IgD-negative memory B cell (primary cell): ENCODE results near the gene PITRM1. TPM values are rescaled to one million over a fixed set of nuclear protein-coding genes. Genes with fewer than 3 reads are reported as not detected.
"Not testable (repeated sequence)": the region's sequence is repeated elsewhere in the genome, so short reads cannot be mapped to it uniquely, and the experiment has no call there.

Source experiments
- H3K27ac Mint-ChIP-seq, 3 donors: one replicate each; pipeline ENCODE4 v1.8.0; 2020 to 2022; ENCODE audit warnings: mild to moderate bottlenecking in 3 of 3, mixed read lengths in 3 of 3, moderate library complexity in 1 of 3
- H3K27me3 Mint-ChIP-seq: one replicate; pipeline ENCODE4 v1.8.0; 2021; ENCODE audit warnings: mixed read lengths
- H3K36me3 Mint-ChIP-seq: one replicate; pipeline ENCODE4 v1.8.0; 2020; ENCODE audit warnings: mild to moderate bottlenecking, mixed read lengths
- H3K4me1 Mint-ChIP-seq, 3 donors: one replicate each; pipeline ENCODE4 v1.8.0; 2020 to 2022; ENCODE audit warnings: mixed read lengths in 3 of 3, mild to moderate bottlenecking in 1 of 3
- H3K4me3 Mint-ChIP-seq, 4 donors: one replicate each; pipeline ENCODE4 v1.8.0; 2020 to 2022; ENCODE audit warnings: mild to moderate bottlenecking in 4 of 4, mixed read lengths in 4 of 4, moderate library complexity in 3 of 4
- H3K9me3 Mint-ChIP-seq, 3 donors: one replicate each; pipeline ENCODE4 v1.8.0; 2020 to 2021; ENCODE audit warnings: mixed read lengths in 3 of 3, mild to moderate bottlenecking in 1 of 3
- polyA plus RNA-seq: library from polyadenylated mRNA; unstranded; fragments of 300-500 nt; fragmentation: Illumina TruSeq; gene quantifications from one replicate; pipeline ENCODE4 v1.2.3, GENCODE V29; 2021

Gene PITRM1
- polyA plus RNA-seq, 1 donor from 2014 or later, result 37.2 TPM

GRCh38 chr10:3117486-3117885 is 55.1 kb downstream of the PITRM1 start:
- Mint-ChIP-seq H3K4me3 (no peak overlapping the region), H3K9me3 (no peaks in the 10 kb centered on the region), H3K36me3 (peaks cover 20% of the 10 kb centered on the region)

DNA sequence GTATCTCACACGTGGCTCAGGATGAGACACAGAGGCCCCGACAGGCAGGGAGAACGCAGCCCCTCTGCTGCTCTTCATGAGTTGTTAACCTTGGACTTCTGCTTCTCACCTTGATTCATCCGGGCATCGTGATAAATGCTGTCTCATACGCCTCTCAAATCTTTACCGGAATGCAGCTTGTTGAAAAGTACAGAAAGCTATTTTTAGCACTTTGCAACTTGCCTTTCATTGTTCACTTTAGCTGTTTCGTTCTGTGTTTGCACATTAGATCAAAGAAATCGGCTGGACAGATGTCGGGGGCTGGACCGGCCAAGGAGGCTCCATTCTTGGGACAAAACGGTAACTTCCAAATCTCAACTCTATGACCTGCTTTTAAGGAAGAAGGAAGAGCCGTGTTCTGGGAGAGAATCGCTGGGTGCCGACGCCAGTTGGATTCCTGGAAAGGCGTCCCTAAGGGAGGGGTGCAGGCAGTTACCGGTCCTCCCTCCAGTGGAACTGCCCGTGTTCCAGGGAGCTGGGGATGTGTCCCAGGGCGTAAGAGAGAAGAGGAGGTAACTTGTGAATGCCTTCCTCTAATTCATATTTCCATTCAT is 56.0 kb downstream of the PITRM1 start:
- H3K9me3 Mint-ChIP-seq, result no peaks in the 10 kb centered on the region
- no peaks in the 10 kb centered on the region for H3K27me3 Mint-ChIP-seq
- H3K4me3 Mint-ChIP-seq, result no peak overlapping the region
- peaks cover 19% of the 10 kb centered on the region for H3K36me3 Mint-ChIP-seq
- H3K4me1 Mint-ChIP-seq, result peaks cover 0 to 1% (median 0%) of the 10 kb centered on the region in 3 donors
- H3K27ac Mint-ChIP-seq, result no peak overlapping the region

More at GRCh38 chr10:3117486-3117885, 55.1 kb downstream of the PITRM1 start:
- no peaks in the 10 kb centered on the region for H3K4me1 Mint-ChIP-seq
- H3K27ac Mint-ChIP-seq, result no peak overlapping the region
- H3K27me3 Mint-ChIP-seq, result no peaks in the 10 kb centered on the region

GRCh38 chr10:3115685-3116084 is 56.9 kb downstream of the PITRM1 start:
- Mint-ChIP-seq H3K4me1 (peaks cover 0 to 5% (median 2%) of the 10 kb centered on the region in 3 donors), H3K27ac (no peak overlapping the region), H3K4me3 (no peak overlapping the region), H3K9me3 (no peaks in the 10 kb centered on the region), H3K27me3 (no peaks in the 10 kb centered on the region), H3K36me3 (peaks cover 19% of the 10 kb centered on the region)

DNA sequence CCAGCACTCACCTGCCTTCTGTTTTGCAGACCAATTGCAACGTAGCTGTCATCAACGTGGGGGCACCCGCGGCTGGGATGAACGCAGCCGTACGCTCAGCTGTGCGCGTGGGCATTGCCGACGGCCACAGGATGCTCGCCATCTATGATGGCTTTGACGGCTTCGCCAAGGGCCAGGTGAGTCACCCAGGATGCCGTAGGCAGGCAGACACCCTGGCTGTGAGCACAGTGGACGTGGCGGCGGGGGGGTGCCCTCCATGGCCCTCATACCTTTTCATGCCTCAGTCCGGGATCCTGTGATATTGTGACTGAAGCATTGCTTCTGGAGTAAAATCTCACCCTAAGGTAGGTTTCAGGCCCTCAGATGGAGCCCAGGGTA is 59.2 kb downstream of the PITRM1 start:
- no peak overlapping the region for H3K4me3 Mint-ChIP-seq
- H3K27ac Mint-ChIP-seq, result no peak overlapping the region
- peaks cover 16% of the 10 kb centered on the region for H3K36me3 Mint-ChIP-seq
- H3K4me1 Mint-ChIP-seq, result peaks cover 0 to 6% (median 2%) of the 10 kb centered on the region in 3 donors
- H3K9me3 Mint-ChIP-seq, result no peaks in the 10 kb centered on the region
- no peaks in the 10 kb centered on the region for H3K27me3 Mint-ChIP-seq

GRCh38 chr10:3111621-3112163 is 60.9 kb downstream of the PITRM1 start:
- peaks cover 11% of the 10 kb centered on the region for H3K36me3 Mint-ChIP-seq
- H3K4me1 Mint-ChIP-seq, result peaks cover 0 to 6% (median 2%) of the 10 kb centered on the region in 3 donors
- H3K27me3 Mint-ChIP-seq, result no peaks in the 10 kb centered on the region
- H3K9me3 Mint-ChIP-seq, result no peaks in the 10 kb centered on the region
- H3K4me3 Mint-ChIP-seq, result no peak overlapping the region
- H3K27ac Mint-ChIP-seq, result no peak overlapping the region

GRCh38 chr10:3110782-3111620 is 61.6 kb downstream of the PITRM1 start:
- Mint-ChIP-seq H3K36me3 (peaks cover 8% of the 10 kb centered on the region), H3K4me3 (no peak overlapping the region), H3K4me1 (peaks cover 0 to 6% (median 2%) of the 10 kb centered on the region in 3 donors), H3K9me3 (no peaks in the 10 kb centered on the region), H3K27ac (peak overlapping the region in 1 of 3 donors; percentile 86), H3K27me3 (no peaks in the 10 kb centered on the region)

DNA sequence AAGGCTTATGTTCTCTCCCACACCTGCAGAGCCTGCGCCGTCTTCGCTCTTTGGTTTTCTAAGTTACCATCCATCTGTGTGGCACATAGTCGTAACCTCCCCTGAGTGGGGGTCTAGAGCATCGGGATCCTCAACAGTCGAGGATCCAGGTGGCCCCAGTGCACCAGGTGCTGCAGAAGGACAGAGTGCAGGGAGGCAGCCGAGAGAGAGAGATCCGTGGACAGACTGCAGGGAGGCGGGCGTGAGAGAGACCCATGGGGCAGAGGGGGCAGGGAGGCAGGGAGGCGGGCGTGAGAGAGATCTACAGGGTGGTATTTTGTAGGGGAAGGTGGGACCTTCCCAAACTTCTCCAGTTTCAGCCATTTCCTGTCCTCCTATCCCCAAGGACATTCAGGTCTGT is 62.9 kb downstream of the PITRM1 start:
- H3K27ac Mint-ChIP-seq, result no peak overlapping the region
- no peaks in the 10 kb centered on the region for H3K27me3 Mint-ChIP-seq
- H3K9me3 Mint-ChIP-seq, result no peaks in the 10 kb centered on the region
- H3K36me3 Mint-ChIP-seq, result peaks cover 8% of the 10 kb centered on the region
- H3K4me1 Mint-ChIP-seq, result peaks cover 0 to 6% (median 2%) of the 10 kb centered on the region in 3 donors
- H3K4me3 Mint-ChIP-seq, result no peak overlapping the region

DNA sequence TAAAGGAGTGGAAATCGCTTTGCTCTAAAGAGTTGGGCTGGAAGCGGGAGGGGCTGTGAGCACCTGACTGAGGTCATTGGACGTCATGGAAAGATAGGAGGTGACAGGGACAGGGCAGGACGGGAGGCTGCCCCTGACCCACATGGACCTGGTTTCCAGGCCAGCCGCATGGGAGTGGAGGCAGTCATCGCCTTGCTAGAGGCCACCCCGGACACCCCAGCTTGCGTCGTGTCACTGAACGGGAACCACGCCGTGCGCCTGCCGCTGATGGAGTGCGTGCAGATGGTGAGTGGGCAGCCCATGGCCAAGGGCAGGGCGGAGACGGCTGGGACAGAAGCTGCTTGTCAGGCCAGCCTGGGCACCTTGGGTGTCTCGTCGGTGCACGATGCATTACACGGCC is 63.4 kb downstream of the PITRM1 start:
- peaks cover 12% of the 10 kb centered on the region for H3K36me3 Mint-ChIP-seq
- no peaks in the 10 kb centered on the region for H3K27me3 Mint-ChIP-seq
- H3K9me3 Mint-ChIP-seq, result no peaks in the 10 kb centered on the region
- no peak overlapping the region for H3K4me3 Mint-ChIP-seq
- peaks cover 0 to 6% (median 2%) of the 10 kb centered on the region in 3 donors for H3K4me1 Mint-ChIP-seq
- H3K27ac Mint-ChIP-seq, result no peak overlapping the region

DNA sequence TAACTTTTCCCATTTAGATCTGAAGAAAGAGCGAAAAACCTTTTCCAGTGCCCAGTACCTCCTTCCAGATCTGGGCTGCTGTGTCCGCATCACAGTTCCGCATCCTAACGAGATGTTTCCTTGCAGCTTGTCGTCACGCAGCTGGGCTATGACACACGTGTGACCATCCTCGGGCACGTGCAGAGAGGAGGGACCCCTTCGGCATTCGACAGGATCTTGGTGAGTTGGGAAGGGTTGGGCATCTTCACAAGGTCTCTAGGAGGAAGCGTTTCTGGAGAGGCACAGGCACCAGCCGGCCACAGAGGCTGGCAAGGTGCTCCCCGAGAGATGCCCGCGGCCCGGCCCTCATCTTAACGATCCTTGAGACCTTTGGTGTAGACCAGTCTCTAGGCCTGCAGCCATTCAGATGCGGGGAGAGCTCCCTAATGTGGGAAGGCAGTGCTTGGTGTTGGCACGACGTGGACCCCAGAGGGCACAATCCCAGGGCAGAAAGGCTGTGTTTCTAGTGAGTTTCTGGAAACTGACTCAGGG is 63.9 kb downstream of the PITRM1 start:
- peaks cover 10% of the 10 kb centered on the region for H3K36me3 Mint-ChIP-seq
- H3K4me1 Mint-ChIP-seq, result peaks cover 0 to 6% (median 2%) of the 10 kb centered on the region in 3 donors
- H3K27ac Mint-ChIP-seq, result no peak overlapping the region
- no peaks in the 10 kb centered on the region for H3K27me3 Mint-ChIP-seq
- H3K9me3 Mint-ChIP-seq, result no peaks in the 10 kb centered on the region
- no peak overlapping the region for H3K4me3 Mint-ChIP-seq

DNA sequence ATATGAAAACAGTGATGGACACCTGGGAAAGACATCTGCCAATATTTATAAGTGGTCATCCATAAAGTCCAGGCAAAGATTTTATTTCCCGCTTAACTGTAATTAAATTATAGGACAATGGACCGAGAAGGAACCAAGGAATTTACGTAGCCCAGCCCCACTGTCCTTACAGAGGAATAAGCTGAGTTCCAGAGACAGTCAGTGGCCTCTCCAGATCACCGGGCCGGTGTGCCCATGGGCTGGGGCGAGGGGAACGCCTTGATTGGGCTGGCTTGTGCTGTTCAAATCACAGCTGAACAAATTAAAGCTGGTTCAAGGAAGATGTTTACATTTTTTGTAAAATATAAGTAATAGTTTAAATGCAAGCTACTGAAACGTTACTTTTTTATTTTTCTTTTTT is 64.5 kb downstream of the PITRM1 start:
- Mint-ChIP-seq H3K4me3 (no peak overlapping the region), H3K27ac (no peak overlapping the region), H3K27me3 (no peaks in the 10 kb centered on the region), H3K36me3 (peaks cover 10% of the 10 kb centered on the region), H3K9me3 (no peaks in the 10 kb centered on the region), H3K4me1 (peaks cover 0 to 6% (median 2%) of the 10 kb centered on the region in 3 donors)

DNA sequence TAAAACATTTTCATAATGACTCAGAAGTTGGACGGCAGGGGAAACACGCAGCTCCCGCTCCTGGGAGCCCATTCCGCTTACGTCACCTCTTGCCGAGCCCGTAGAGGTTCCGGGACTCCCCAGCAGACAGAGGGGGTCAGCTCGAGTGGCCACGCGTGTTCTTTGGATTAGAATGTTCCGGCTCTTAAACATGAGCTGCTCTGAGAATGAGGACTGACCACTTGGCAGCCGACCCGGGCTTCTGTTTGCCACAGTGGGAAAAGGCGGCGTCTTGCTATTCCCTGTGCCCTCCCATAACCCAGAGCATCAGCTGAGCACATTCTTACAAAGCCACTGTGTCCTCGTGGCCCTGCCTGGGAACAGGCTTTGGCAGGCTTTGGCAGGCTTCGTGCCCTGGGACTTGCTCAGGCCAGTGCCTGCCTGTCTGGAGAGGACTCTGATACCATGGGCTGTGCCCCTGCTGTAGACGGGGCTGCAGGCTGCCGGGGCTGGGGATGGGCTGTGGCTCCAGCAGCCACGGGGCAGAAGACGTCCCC is 65.1 kb downstream of the PITRM1 start:
- H3K4me3 Mint-ChIP-seq, result no peak overlapping the region
- no peak overlapping the region for H3K27ac Mint-ChIP-seq
- peaks cover 0 to 6% (median 5%) of the 10 kb centered on the region in 3 donors for H3K4me1 Mint-ChIP-seq
- H3K27me3 Mint-ChIP-seq, result no peaks in the 10 kb centered on the region
- no peaks in the 10 kb centered on the region for H3K9me3 Mint-ChIP-seq
- H3K36me3 Mint-ChIP-seq, result peaks cover 10% of the 10 kb centered on the region

DNA sequence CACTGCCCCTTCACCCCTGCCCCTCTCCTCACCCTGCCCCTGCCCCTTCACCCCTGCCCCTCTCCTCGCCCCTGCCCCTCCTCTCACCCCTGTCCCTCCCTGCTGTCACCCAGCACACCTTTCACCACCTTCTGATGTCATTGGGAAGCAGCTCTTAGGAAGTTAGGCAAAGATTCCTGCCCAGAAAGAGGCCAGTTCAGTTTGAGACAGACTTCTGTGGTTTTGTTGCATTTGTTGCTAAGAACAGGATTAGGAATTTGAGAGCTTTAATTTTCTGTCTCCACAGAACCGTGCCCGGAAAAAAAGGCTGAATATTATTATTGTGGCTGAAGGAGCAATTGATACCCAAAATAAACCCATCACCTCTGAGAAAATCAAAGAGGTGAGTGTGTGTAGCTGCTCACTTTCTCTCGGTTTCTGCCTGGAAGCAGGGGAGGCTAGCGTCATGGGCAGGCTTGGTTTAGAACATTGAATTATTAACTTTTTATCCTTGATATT is 65.6 kb downstream of the PITRM1 start:
- Mint-ChIP-seq H3K4me1 (peaks cover 0 to 6% (median 5%) of the 10 kb centered on the region in 3 donors), H3K9me3 (no peaks in the 10 kb centered on the region), H3K27me3 (no peaks in the 10 kb centered on the region), H3K27ac (no peak overlapping the region), H3K4me3 (no peak overlapping the region), H3K36me3 (peaks cover 7% of the 10 kb centered on the region)

DNA sequence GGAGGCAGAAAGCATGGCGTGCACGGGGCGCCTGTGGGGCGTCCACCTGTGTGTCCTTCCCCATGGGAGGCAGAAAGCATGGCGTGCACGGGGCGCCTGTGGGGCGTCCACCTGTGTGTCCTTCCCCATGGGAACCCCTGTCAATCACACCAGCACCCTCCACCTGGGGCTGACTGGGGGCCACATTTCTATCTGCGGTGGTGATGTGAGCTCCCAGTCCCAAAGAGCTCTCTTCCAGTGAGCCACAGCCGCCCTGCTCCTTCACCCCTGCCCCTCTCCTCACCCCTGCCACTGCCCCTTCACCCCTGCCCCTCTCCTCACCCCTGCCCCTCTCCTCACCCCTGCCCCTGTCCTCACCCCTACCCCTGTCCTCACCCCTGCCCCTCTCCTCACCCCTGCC is 66.3 kb downstream of the PITRM1 start:
- not testable (repeated sequence) for H3K4me1 Mint-ChIP-seq, H3K27me3 Mint-ChIP-seq, H3K4me3 Mint-ChIP-seq, H3K9me3 Mint-ChIP-seq, H3K27ac Mint-ChIP-seq, H3K36me3 Mint-ChIP-seq

- Mint-ChIP-seq H3K36me3 (peaks cover 7% of the 10 kb centered on the region), H3K27me3 (no peaks in the 10 kb centered on the region), H3K4me1 (peaks cover 0 to 4% (median 3%) of the 10 kb centered on the region in 3 donors), H3K27ac (no peak overlapping the region), H3K4me3 (no peak overlapping the region), H3K9me3 (no peaks in the 10 kb centered on the region)
These were observed 66.7 kb downstream of the PITRM1 start for GRCh38 chr10:3105905-3106304.

GRCh38 chr10:3105166-3105565 is 67.4 kb downstream of the PITRM1 start:
- H3K27me3 Mint-ChIP-seq, result no peaks in the 10 kb centered on the region
- H3K9me3 Mint-ChIP-seq, result no peaks in the 10 kb centered on the region
- H3K4me3 Mint-ChIP-seq, result no peak overlapping the region
- peaks cover 7% of the 10 kb centered on the region for H3K36me3 Mint-ChIP-seq
- no peak overlapping the region for H3K27ac Mint-ChIP-seq
- peaks cover 0 to 2% (median 0%) of the 10 kb centered on the region in 3 donors for H3K4me1 Mint-ChIP-seq
